Occipital lobe (tissue), 2 donors: Measurements from ENCODE around the gene IRX4. TPM values are rescaled to one million over a fixed set of nuclear protein-coding genes. Genes with fewer than 3 reads are reported as not detected.
"Not testable (repeated sequence)": the region's sequence is repeated elsewhere in the genome, so short reads cannot be mapped to it uniquely, and the experiment has no call there.

Experiments
- DNase-seq: peaks from one replicate; lab custom pipeline; 2025; lab: John Stamatoyannopoulos, UW
- total RNA-seq: library from RNA; depleted of rRNA; stranded (reverse); fragments of >200 nt; gene quantifications from one replicate; pipeline ENCODE4 v1.2.3, GENCODE V29; 2014

Gene IRX4
- total RNA-seq, 1 donor from 2014 or later = not detected

GRCh38 chr5:1879292-1880263 is 3.1 kb downstream of the IRX4 start:
- no peak for DNase-seq

GRCh38 chr5:1878050-1878849 is 4.5 kb downstream of the IRX4 start:
- no peak for DNase-seq

GRCh38 chr5:1877103-1878049 is 5.3 kb downstream of the IRX4 start:
- no peak for DNase-seq

- DNase-seq = no peak
These were observed 6.1 kb downstream of the IRX4 start for GRCh38 chr5:1876660-1877064.

- DNase-seq = no peak
These were observed 6.7 kb downstream of the IRX4 start for GRCh38 chr5:1875843-1876659.

GRCh38 chr5:1875281-1875842 is 7.4 kb downstream of the IRX4 start:
- no peak for DNase-seq

- no peak for DNase-seq
These were observed 7.9 kb downstream of the IRX4 start for GRCh38 chr5:1874771-1875220.

GRCh38 chr5:1874348-1874747 is 8.4 kb downstream of the IRX4 start:
- no peak for DNase-seq

GRCh38 chr5:1873243-1873959 is 9.3 kb downstream of the IRX4 start:
- DNase-seq = no peak

- no peak for DNase-seq
These were observed 11.3 kb downstream of the IRX4 start for GRCh38 chr5:1871441-1871840.

GRCh38 chr5:1870435-1871272 is 12.1 kb downstream of the IRX4 start:
- DNase-seq = not testable (repeated sequence)

GRCh38 chr5:1868886-1869475 is 13.7 kb downstream of the IRX4 start:
- no peak for DNase-seq

GRCh38 chr5:1867815-1868143 is 14.9 kb downstream of the IRX4 start:
- no peak for DNase-seq

- DNase-seq = no peak
These were observed 15.5 kb downstream of the IRX4 start for GRCh38 chr5:1867114-1867814.

GRCh38 chr5:1865948-1866347 is 16.8 kb downstream of the IRX4 start:
- DNase-seq = no peak

GRCh38 chr5:1865486-1865885 is 17.2 kb downstream of the IRX4 start:
- DNase-seq = no peak

- DNase-seq = no peak
These were observed 17.8 kb downstream of the IRX4 start for GRCh38 chr5:1864896-1865440.
